ENCODE measurements around the gene ACER3.

ACER3 gene

GRCh38 chr11:77035039-77035438 is 174.3 kb downstream of the ACER3 start:
- TF ChIP-seq PKNOX1 (IDR thresholded peaks at IDR 0.05) (no peak), FOXA1 (IDR thresholded peaks at IDR 0.05) (no peak), HDGF (IDR thresholded peaks at IDR 0.05; ENCODE audit: borderline replicate concordance) (no peak), BHLHE40 (IDR thresholded peaks at IDR 0.05; ENCODE audit: borderline replicate concordance) (no peak), SUZ12 (IDR thresholded peaks at IDR 0.05) (no peak), LEF1 (IDR thresholded peaks at IDR 0.05; ENCODE audit: borderline replicate concordance) (no peak), CTBP1 (IDR thresholded peaks at IDR 0.05; ENCODE audit: borderline replicate concordance) (no peak), ZNF384 (IDR thresholded peaks at IDR 0.05) (no peak), FOXK2 (IDR thresholded peaks at IDR 0.05) (no peak), TARDBP (IDR thresholded peaks at IDR 0.05) (no peak), ELF4 (IDR thresholded peaks at IDR 0.05) (no peak), L3MBTL2 (conservative IDR thresholded peaks at IDR 0.05) (no peak), NFRKB (IDR thresholded peaks at IDR 0.05) (no peak), ARNT (IDR thresholded peaks at IDR 0.05) (no peak)
- no peak for DNase-seq (ENCODE audit: extremely low spot score)
- ChIA-PET POLR2A (no interaction called here), CTCF (interaction anchor here (0.9 to 1.6 kb wide), 4 partner anchors 12 to 115 kb away, joined by 3 to 4 read pairs (median 3); no protein-coding TSS in a partner anchor)

GRCh38 chr11:77035580-77035979 is 174.9 kb downstream of the ACER3 start:
- TF ChIP-seq PKNOX1 (IDR thresholded peaks at IDR 0.05) (no peak), LEF1 (IDR thresholded peaks at IDR 0.05; ENCODE audit: borderline replicate concordance) (no peak), BHLHE40 (IDR thresholded peaks at IDR 0.05; ENCODE audit: borderline replicate concordance) (no peak), HDGF (IDR thresholded peaks at IDR 0.05; ENCODE audit: borderline replicate concordance) (no peak)
- CTCF ChIA-PET = interaction anchor here (1.1 kb wide), 1 partner anchor 53 kb away, joined by 3 read pairs; no protein-coding TSS in a partner anchor
- POLR2A ChIA-PET = no interaction called here
- no peak for DNase-seq (ENCODE audit: extremely low spot score)

- DNase-seq (ENCODE audit: extremely low spot score) = no peak
- CTCF ChIA-PET = interaction anchor here (1.3 kb wide), 1 partner anchor 156 kb away, joined by 3 read pairs; no protein-coding TSS in a partner anchor
- POLR2A ChIA-PET = no interaction called here
- TF ChIP-seq PKNOX1 (IDR thresholded peaks at IDR 0.05) = no peak
These were observed 175.7 kb downstream of the ACER3 start for GRCh38 chr11:77036398-77036797.

- ChIA-PET POLR2A (no interaction called here), CTCF (interaction anchor here (1.3 kb wide), 1 partner anchor 155 kb away, joined by 3 read pairs; no protein-coding TSS in a partner anchor)
- DNase-seq (ENCODE audit: extremely low spot score) = no peak
- TF ChIP-seq LEF1 (IDR thresholded peaks at IDR 0.05; ENCODE audit: borderline replicate concordance) = no peak
These were observed 176.3 kb downstream of the ACER3 start for GRCh38 chr11:77037057-77037456.

GRCh38 chr11:77038029-77038824 is 177.5 kb downstream of the ACER3 start:
- POLR2A ChIA-PET = no interaction called here
- CTCF ChIA-PET = no interaction called here
- TF ChIP-seq CTBP1 (IDR thresholded peaks at IDR 0.05; ENCODE audit: borderline replicate concordance) (no peak), FOXA1 (IDR thresholded peaks at IDR 0.05) (no peak), PKNOX1 (IDR thresholded peaks at IDR 0.05) (no peak), FOXM1 (IDR thresholded peaks at IDR 0.05; ENCODE audit: borderline replicate concordance) (no peak), ARNT (IDR thresholded peaks at IDR 0.05) (no peak)
- DNase-seq (ENCODE audit: extremely low spot score) = no peak

- CTCF ChIA-PET = interaction anchor here (0.6 to 0.7 kb wide), 2 partner anchors 119 to 280 kb away, joined by 3 read pairs; no protein-coding TSS in a partner anchor
- POLR2A ChIA-PET = no interaction called here
- DNase-seq (ENCODE audit: extremely low spot score) = no peak
- TF ChIP-seq ARNT (IDR thresholded peaks at IDR 0.05) (no peak), FOXM1 (IDR thresholded peaks at IDR 0.05; ENCODE audit: borderline replicate concordance) (no peak), FOXK2 (IDR thresholded peaks at IDR 0.05) (no peak), HDGF (IDR thresholded peaks at IDR 0.05; ENCODE audit: borderline replicate concordance) (no peak), PKNOX1 (IDR thresholded peaks at IDR 0.05) (no peak), SUZ12 (IDR thresholded peaks at IDR 0.05) (no peak), SP1 (IDR thresholded peaks at IDR 0.05) (no peak), TARDBP (IDR thresholded peaks at IDR 0.05) (no peak), L3MBTL2 (conservative IDR thresholded peaks at IDR 0.05) (no peak), LEF1 (IDR thresholded peaks at IDR 0.05; ENCODE audit: borderline replicate concordance) (no peak), FOXA1 (IDR thresholded peaks at IDR 0.05) (no peak), BHLHE40 (IDR thresholded peaks at IDR 0.05; ENCODE audit: borderline replicate concordance) (no peak), NFRKB (IDR thresholded peaks at IDR 0.05) (no peak)
These were observed 178.2 kb downstream of the ACER3 start for GRCh38 chr11:77038825-77039326.

Measured in HEK293T (cell line).